Measurements from ENCODE around the gene COMMD2.

- TF ChIP-seq, protein P1, sequence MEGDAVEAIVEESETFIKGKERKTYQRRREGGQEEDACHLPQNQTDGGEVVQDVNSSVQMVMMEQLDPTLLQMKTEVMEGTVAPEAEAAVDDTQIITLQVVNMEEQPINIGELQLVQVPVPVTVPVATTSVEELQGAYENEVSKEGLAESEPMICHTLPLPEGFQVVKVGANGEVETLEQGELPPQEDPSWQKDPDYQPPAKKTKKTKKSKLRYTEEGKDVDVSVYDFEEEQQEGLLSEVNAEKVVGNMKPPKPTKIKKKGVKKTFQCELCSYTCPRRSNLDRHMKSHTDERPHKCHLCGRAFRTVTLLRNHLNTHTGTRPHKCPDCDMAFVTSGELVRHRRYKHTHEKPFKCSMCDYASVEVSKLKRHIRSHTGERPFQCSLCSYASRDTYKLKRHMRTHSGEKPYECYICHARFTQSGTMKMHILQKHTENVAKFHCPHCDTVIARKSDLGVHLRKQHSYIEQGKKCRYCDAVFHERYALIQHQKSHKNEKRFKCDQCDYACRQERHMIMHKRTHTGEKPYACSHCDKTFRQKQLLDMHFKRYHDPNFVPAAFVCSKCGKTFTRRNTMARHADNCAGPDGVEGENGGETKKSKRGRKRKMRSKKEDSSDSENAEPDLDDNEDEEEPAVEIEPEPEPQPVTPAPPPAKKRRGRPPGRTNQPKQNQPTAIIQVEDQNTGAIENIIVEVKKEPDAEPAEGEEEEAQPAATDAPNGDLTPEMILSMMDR (IDR thresholded peaks at IDR 0.05) = no peak
- TF ChIP-seq POLR2A (IDR thresholded peaks at IDR 0.05; ENCODE audit: low read depth) (no peak), EP300 (IDR thresholded peaks at IDR 0.05) (no peak)
Observed at GRCh38 chr3:149744151-149744550, 8.1 kb downstream of the COMMD2 start.
